ENCODE results near the gene CNKSR1. TPM values are rescaled to one million over a fixed set of nuclear protein-coding genes. Genes with fewer than 3 reads are reported as not detected.

CNKSR1 gene
- 1 to 10 TPM; 1.5 to 1.8 TPM for total RNA-seq

GRCh38 chr1:26177182-26177684 lies at the start of gene CNKSR1:
Gene CNKSR1 (plus strand): TSS chr1:26177491. CDS start chr1:26177548, 57 bp downstream.
- no peak for DNase-seq
- Mint-ChIP-seq H3K36me3 (ENCODE audit: low read depth) (no peaks in the 10 kb centered on the region), H3K4me3 (peak within 1 kb of the TSS; percentile 58), H3K9me3 (no peaks in the 10 kb centered on the region), H3K27me3 (ENCODE audit: low read depth) (no peaks in the 10 kb centered on the region), H3K27ac (no peak within 1 kb of the TSS), H3K4me1 (ENCODE audit: low read depth) (peaks cover 3% of the 10 kb centered on the region)
- intact Hi-C loops (cut with micrococcal nuclease): no loop called here
- CTCF ChIA-PET: interaction anchor here (0.6 to 1.5 kb wide), 3 partner anchors 32 to 244 kb away, joined by 3 to 5 read pairs (median 5); partner anchors contain the start of gene CEP85

- DNase-seq: no peak
- CTCF ChIA-PET: interaction anchor here (0.7 to 5.2 kb wide), 3 partner anchors 10 to 266 kb away, joined by 3 to 51 read pairs (median 4); no protein-coding TSS in a partner anchor
- intact Hi-C loops (cut with micrococcal nuclease): loop anchor here (5.0 to 10.0 kb wide), 3 partner anchors 153 to 895 kb away; partner anchors contain the start of genes SH3BGRL3 and SYF2
- Mint-ChIP-seq H3K36me3 (ENCODE audit: low read depth) (no peaks in the 10 kb centered on the region), H3K4me1 (ENCODE audit: low read depth) (peaks cover 44% of the 10 kb centered on the region), H3K9me3 (no peaks in the 10 kb centered on the region), H3K27me3 (ENCODE audit: low read depth) (no peaks in the 10 kb centered on the region), H3K4me3 (no peak overlapping the region), H3K27ac (no peak overlapping the region)
Measured at GRCh38 chr1:26129778-26130177, 47.5 kb upstream of the CNKSR1 start.

GRCh38 chr1:26130695-26131094 lies 46.6 kb upstream of the CNKSR1 start:
- H3K9me3 Mint-ChIP-seq: no peaks in the 10 kb centered on the region
- no peaks in the 10 kb centered on the region for H3K36me3 Mint-ChIP-seq (ENCODE audit: low read depth)
- no peak overlapping the region for H3K4me3 Mint-ChIP-seq
- peaks cover 37% of the 10 kb centered on the region for H3K4me1 Mint-ChIP-seq (ENCODE audit: low read depth)
- DNase-seq: no peak
- intact Hi-C loops (cut with micrococcal nuclease): no loop called here
- no peak overlapping the region for H3K27ac Mint-ChIP-seq
- CTCF ChIA-PET: interaction anchor here (5.2 kb wide), 1 partner anchor 13 kb away, joined by 51 read pairs; no protein-coding TSS in a partner anchor
- no peaks in the 10 kb centered on the region for H3K27me3 Mint-ChIP-seq (ENCODE audit: low read depth)

GRCh38 chr1:26132128-26132833 lies 45.0 kb upstream of the CNKSR1 start:
- CTCF ChIA-PET: interaction anchor here (0.7 kb wide), 1 partner anchor 392 kb away, joined by 4 read pairs; no protein-coding TSS in a partner anchor
- peaks cover 25% of the 10 kb centered on the region for H3K4me1 Mint-ChIP-seq (ENCODE audit: low read depth)
- intact Hi-C loops (cut with micrococcal nuclease): no loop called here
- no peaks in the 10 kb centered on the region for H3K9me3 Mint-ChIP-seq
- peak overlapping the region; percentile 72 for H3K27ac Mint-ChIP-seq
- DNase-seq: no peak
- no peak overlapping the region for H3K4me3 Mint-ChIP-seq
- H3K36me3 Mint-ChIP-seq (ENCODE audit: low read depth): no peaks in the 10 kb centered on the region
- no peaks in the 10 kb centered on the region for H3K27me3 Mint-ChIP-seq (ENCODE audit: low read depth)

GRCh38 chr1:26132834-26133167 lies 44.5 kb upstream of the CNKSR1 start:
- Mint-ChIP-seq H3K27me3 (ENCODE audit: low read depth) (no peaks in the 10 kb centered on the region), H3K27ac (peak overlapping the region; percentile 72), H3K4me3 (no peak overlapping the region), H3K9me3 (no peaks in the 10 kb centered on the region), H3K36me3 (ENCODE audit: low read depth) (no peaks in the 10 kb centered on the region), H3K4me1 (ENCODE audit: low read depth) (peaks cover 20% of the 10 kb centered on the region)
- intact Hi-C loops (cut with micrococcal nuclease): no loop called here
- no peak for DNase-seq
- CTCF ChIA-PET: no interaction called here

- H3K4me1 Mint-ChIP-seq (ENCODE audit: low read depth): peaks cover 21% of the 10 kb centered on the region
- H3K4me3 Mint-ChIP-seq: no peak overlapping the region
- no peaks in the 10 kb centered on the region for H3K36me3 Mint-ChIP-seq (ENCODE audit: low read depth)
- intact Hi-C loops (cut with micrococcal nuclease): no loop called here
- CTCF ChIA-PET: no interaction called here
- DNase-seq: no peak
- no peak overlapping the region for H3K27ac Mint-ChIP-seq
- H3K27me3 Mint-ChIP-seq (ENCODE audit: low read depth): no peaks in the 10 kb centered on the region
- no peaks in the 10 kb centered on the region for H3K9me3 Mint-ChIP-seq
Measured at GRCh38 chr1:26134466-26134865, 42.8 kb upstream of the CNKSR1 start.

- no peaks in the 10 kb centered on the region for H3K9me3 Mint-ChIP-seq
- no peak overlapping the region for H3K4me3 Mint-ChIP-seq
- no peak for DNase-seq
- CTCF ChIA-PET: interaction anchor here (0.5 to 1.9 kb wide), 8 partner anchors 12 to 39 kb away, joined by 3 to 5 read pairs (median 3); no protein-coding TSS in a partner anchor
- intact Hi-C loops (cut with micrococcal nuclease): no loop called here
- peaks cover 9% of the 10 kb centered on the region for H3K4me1 Mint-ChIP-seq (ENCODE audit: low read depth)
- H3K27me3 Mint-ChIP-seq (ENCODE audit: low read depth): no peaks in the 10 kb centered on the region
- no peaks in the 10 kb centered on the region for H3K36me3 Mint-ChIP-seq (ENCODE audit: low read depth)
- H3K27ac Mint-ChIP-seq: peak overlapping the region; percentile 39
Measured at GRCh38 chr1:26138974-26139558, 38.2 kb upstream of the CNKSR1 start.

GRCh38 chr1:26142159-26142558 lies 35.1 kb upstream of the CNKSR1 start:
- no peaks in the 10 kb centered on the region for H3K36me3 Mint-ChIP-seq (ENCODE audit: low read depth)
- DNase-seq: no peak
- no peaks in the 10 kb centered on the region for H3K9me3 Mint-ChIP-seq
- H3K4me3 Mint-ChIP-seq: no peak overlapping the region
- H3K4me1 Mint-ChIP-seq (ENCODE audit: low read depth): peaks cover 11% of the 10 kb centered on the region
- CTCF ChIA-PET: interaction anchor here (0.7 to 6.5 kb wide), 7 partner anchors 12 to 106 kb away, joined by 3 to 143 read pairs (median 4); no protein-coding TSS in a partner anchor
- no peaks in the 10 kb centered on the region for H3K27me3 Mint-ChIP-seq (ENCODE audit: low read depth)
- no peak overlapping the region for H3K27ac Mint-ChIP-seq
- intact Hi-C loops (cut with micrococcal nuclease): no loop called here

GRCh38 chr1:26145041-26145959 lies 32.0 kb upstream of the CNKSR1 start:
- DNase-seq: peak; percentile 88
- H3K27me3 Mint-ChIP-seq (ENCODE audit: low read depth): no peaks in the 10 kb centered on the region
- no peaks in the 10 kb centered on the region for H3K9me3 Mint-ChIP-seq
- H3K36me3 Mint-ChIP-seq (ENCODE audit: low read depth): no peaks in the 10 kb centered on the region
- CTCF ChIA-PET: interaction anchor here (0.7 to 6.5 kb wide), 27 partner anchors 8 to 272 kb away, joined by 3 to 143 read pairs (median 7); partner anchors contain the start of genes CEP85, FAM110D, SH3BGRL3 and ZNF593OS
- no peak overlapping the region for H3K27ac Mint-ChIP-seq
- intact Hi-C loops (cut with micrococcal nuclease): loop anchor here (1.0 to 2.0 kb wide), 4 partner anchors 18 to 110 kb away; no protein-coding TSS in a partner anchor
- H3K4me3 Mint-ChIP-seq: no peak overlapping the region
- peaks cover 2% of the 10 kb centered on the region for H3K4me1 Mint-ChIP-seq (ENCODE audit: low read depth)

GRCh38 chr1:26145960-26146294 lies 31.4 kb upstream of the CNKSR1 start:
- Mint-ChIP-seq H3K27ac (no peak overlapping the region), H3K4me3 (no peak overlapping the region), H3K4me1 (ENCODE audit: low read depth) (peaks cover 2% of the 10 kb centered on the region), H3K27me3 (ENCODE audit: low read depth) (no peaks in the 10 kb centered on the region), H3K9me3 (no peaks in the 10 kb centered on the region), H3K36me3 (ENCODE audit: low read depth) (no peaks in the 10 kb centered on the region)
- intact Hi-C loops (cut with micrococcal nuclease): loop anchor here (1.0 to 2.0 kb wide), 4 partner anchors 19 to 111 kb away; no protein-coding TSS in a partner anchor
- no peak for DNase-seq
- CTCF ChIA-PET: interaction anchor here (1.1 to 6.5 kb wide), 17 partner anchors 8 to 271 kb away, joined by 4 to 143 read pairs (median 9); partner anchors contain the start of genes CEP85 and FAM110D

- H3K27ac Mint-ChIP-seq: no peak overlapping the region
- CTCF ChIA-PET: no interaction called here
- H3K36me3 Mint-ChIP-seq (ENCODE audit: low read depth): no peaks in the 10 kb centered on the region
- DNase-seq: no peak
- H3K9me3 Mint-ChIP-seq: no peaks in the 10 kb centered on the region
- H3K4me3 Mint-ChIP-seq: no peak overlapping the region
- H3K4me1 Mint-ChIP-seq (ENCODE audit: low read depth): peaks cover 2% of the 10 kb centered on the region
- intact Hi-C loops (cut with micrococcal nuclease): no loop called here
- H3K27me3 Mint-ChIP-seq (ENCODE audit: low read depth): no peaks in the 10 kb centered on the region
Measured at GRCh38 chr1:26148887-26149286, 28.4 kb upstream of the CNKSR1 start.
